Thoracic aorta (tissue), 2 donors: ENCODE results near the gene FAM81B. TPM values are rescaled to one million over a fixed set of nuclear protein-coding genes. Genes with fewer than 3 reads are reported as not detected.

Experiments used
- ATAC-seq: fragments of 150-250 bp; one replicate; pipeline ENCODE4 v1.8.0; 2017; ENCODE audit warnings: low read depth; ENCODE audit not compliant: insufficient number of reproducible peaks, low FRiP score
- DNase-seq: peaks from one replicate; pipeline ENCODE4 v3.0.0-alpha.2; 2020; ENCODE audit warnings: low spot score
- H3K27ac ChIP-seq, 2 donors: fragments of 200-600 bp; sonication (generic); 1 replicate in 1 of 2; 2 replicates in 1 of 2; pipeline ENCODE4 v1.5.1; 2016; ENCODE audit warnings: mild to moderate bottlenecking in 2 of 2, moderate library complexity in 2 of 2
- H3K27me3 ChIP-seq: fragments of 200-600 bp; sonication (generic); replicated peaks from 2 replicates; pipeline ENCODE4 v1.6.0; 2016; ENCODE audit warnings: mild to moderate bottlenecking; ENCODE audit not compliant: insufficient read depth
- H3K36me3 ChIP-seq: fragments of 200-600 bp; sonication (generic); one replicate; pipeline ENCODE4 v1.5.1; 2016
- H3K4me1 ChIP-seq, 2 donors: fragments of 200-600 bp; sonication (generic); 1 replicate in 1 of 2; 2 replicates in 1 of 2; pipeline versions ENCODE4 v1.5.1 to v1.6.0; 2016; ENCODE audit warnings: low read depth in 2 of 2, mild to moderate bottlenecking in 1 of 2; ENCODE audit not compliant: control insufficient read depth in 1 of 2
- H3K4me3 ChIP-seq: fragments of 200-600 bp; sonication (generic); 2 replicates; pipeline ENCODE4 v1.5.1; 2016; ENCODE audit warnings: mild to moderate bottlenecking
- H3K9me3 ChIP-seq: fragments of 200-600 bp; sonication (generic); 2 replicates; pipeline ENCODE4 v1.5.1; 2016
- CTCF ChIP-seq: fragments of 200-600 bp; sonication (generic); IDR thresholded peaks from one replicate; pipeline ENCODE4 v1.5.1; 2019; ENCODE audit warnings: antibody characterized with exemption
- total RNA-seq, 2 donors: library from RNA; depleted of rRNA; stranded (reverse); fragments of >200 nt; gene quantifications; one replicate each; pipeline versions ENCODE4 v1.1.0 to v1.2.3, GENCODE V29; 2016

The FAM81B gene
- total RNA-seq, 2 donors from 2014 or later = not detected

- Histone ChIP-seq H3K4me1 (no peaks in the 10 kb centered on the region), H3K36me3 (peaks cover 58% of the 10 kb centered on the region), H3K9me3 (peaks cover 20% of the 10 kb centered on the region), H3K27me3 (no peaks in the 10 kb centered on the region), H3K4me3 (no peak overlapping the region), H3K27ac (no peak overlapping the region)
- TF ChIP-seq CTCF = no peak
- ATAC-seq (no peak), DNase-seq (no peak)
Observed at GRCh38 chr5:95486191-95486590, 95.0 kb downstream of the FAM81B start.

DNA sequence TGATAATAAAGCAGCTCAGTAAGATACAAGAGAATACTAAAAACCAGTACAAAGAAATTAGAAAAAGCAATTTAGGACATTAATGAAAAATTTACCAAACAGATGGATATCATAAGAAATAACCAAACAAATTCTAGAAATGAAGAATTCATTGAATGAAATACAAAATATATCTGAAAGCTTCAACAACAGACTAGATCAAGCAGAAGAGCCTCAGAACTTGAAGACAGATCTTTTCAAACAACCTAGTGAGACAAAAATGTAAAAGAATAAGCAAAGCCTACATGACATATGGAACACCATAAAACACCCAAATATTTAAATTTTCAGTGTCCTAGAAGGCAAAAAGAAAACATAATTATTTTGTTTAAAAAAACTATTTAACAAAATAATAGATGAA lies 96.7 kb downstream of the FAM81B start:
- no peak for DNase-seq
- Histone ChIP-seq H3K9me3 (peaks cover 20% of the 10 kb centered on the region), H3K4me3 (no peak overlapping the region), H3K27ac (no peak overlapping the region), H3K36me3 (peaks cover 61% of the 10 kb centered on the region), H3K27me3 (no peaks in the 10 kb centered on the region), H3K4me1 (no peaks in the 10 kb centered on the region)
- ATAC-seq = no peak
- no peak for TF ChIP-seq CTCF

Other genes starting within 250 kb of the FAM81B start
- 100 to 1,000 TPM in 1 of 2 donors, 10 to 100 TPM in 1; 22.1 to 256 TPM for gene MCTP1, start 106.3 kb upstream of the FAM81B start, total RNA-seq
- 10 to 100 TPM; 53.2 to 78.0 TPM for gene SKIC3, start 163.6 kb downstream of the FAM81B start, total RNA-seq
- gene ARSK, start 163.7 kb downstream of the FAM81B start, total RNA-seq = 1 to 10 TPM; 5.1 to 8.5 TPM
- gene GPR150, start 228.7 kb downstream of the FAM81B start, total RNA-seq = 1 to 10 TPM in 1 of 2 donors, not detected in 1; 1.1 TPM